Measurements from ENCODE around the gene UEVLD. TPM values are rescaled to one million over a fixed set of nuclear protein-coding genes. Genes with fewer than 3 reads are reported as not detected.

The UEVLD gene
- total RNA-seq, 1 donor from 2014 or later = 9.2 TPM

- no peak overlapping the region for H3K27ac Mint-ChIP-seq (ENCODE audit: unreplicated experiment)
- TF ChIP-seq CTCF (IDR thresholded peaks at IDR 0.05; ENCODE audit: partially characterized antibody, unreplicated experiment) = no peak
These were observed 35.6 kb upstream of the UEVLD start for GRCh38 chr11:18624161-18624560.

GRCh38 chr11:18623707-18624106 is 35.2 kb upstream of the UEVLD start:
- TF ChIP-seq CTCF (IDR thresholded peaks at IDR 0.05; ENCODE audit: partially characterized antibody, unreplicated experiment) = no peak
- H3K4me3 Mint-ChIP-seq (ENCODE audit: unreplicated experiment) = no peak overlapping the region
- no peaks in the 10 kb centered on the region for H3K9me3 Mint-ChIP-seq (ENCODE audit: unreplicated experiment)
- no peaks in the 10 kb centered on the region for H3K36me3 Mint-ChIP-seq (ENCODE audit: unreplicated experiment)
- DNase-seq = no peak
- H3K27ac Mint-ChIP-seq (ENCODE audit: unreplicated experiment) = no peak overlapping the region
- no peaks in the 10 kb centered on the region for H3K27me3 Mint-ChIP-seq (ENCODE audit: unreplicated experiment)
- H3K4me1 Mint-ChIP-seq (ENCODE audit: low read depth, unreplicated experiment) = no peaks in the 10 kb centered on the region

More at GRCh38 chr11:18624161-18624560, 35.6 kb upstream of the UEVLD start:
- Mint-ChIP-seq H3K27me3 (ENCODE audit: unreplicated experiment) (no peaks in the 10 kb centered on the region), H3K4me3 (ENCODE audit: unreplicated experiment) (no peak overlapping the region), H3K36me3 (ENCODE audit: unreplicated experiment) (no peaks in the 10 kb centered on the region), H3K4me1 (ENCODE audit: low read depth, unreplicated experiment) (no peaks in the 10 kb centered on the region), H3K9me3 (ENCODE audit: unreplicated experiment) (no peaks in the 10 kb centered on the region)
- no peak for DNase-seq

GRCh38 chr11:18618342-18619025 is 29.9 kb upstream of the UEVLD start:
- no peaks in the 10 kb centered on the region for H3K36me3 Mint-ChIP-seq (ENCODE audit: unreplicated experiment)
- no peaks in the 10 kb centered on the region for H3K27me3 Mint-ChIP-seq (ENCODE audit: unreplicated experiment)
- no peak overlapping the region for H3K27ac Mint-ChIP-seq (ENCODE audit: unreplicated experiment)
- no peak overlapping the region for H3K4me3 Mint-ChIP-seq (ENCODE audit: unreplicated experiment)
- no peak for TF ChIP-seq CTCF (IDR thresholded peaks at IDR 0.05; ENCODE audit: partially characterized antibody, unreplicated experiment)
- no peak for DNase-seq
- no peaks in the 10 kb centered on the region for H3K9me3 Mint-ChIP-seq (ENCODE audit: unreplicated experiment)
- H3K4me1 Mint-ChIP-seq (ENCODE audit: low read depth, unreplicated experiment) = no peaks in the 10 kb centered on the region

GRCh38 chr11:18617688-18618341 is 29.3 kb upstream of the UEVLD start:
- H3K9me3 Mint-ChIP-seq (ENCODE audit: unreplicated experiment) = no peaks in the 10 kb centered on the region
- no peaks in the 10 kb centered on the region for H3K27me3 Mint-ChIP-seq (ENCODE audit: unreplicated experiment)
- no peak for TF ChIP-seq CTCF (IDR thresholded peaks at IDR 0.05; ENCODE audit: partially characterized antibody, unreplicated experiment)
- H3K27ac Mint-ChIP-seq (ENCODE audit: unreplicated experiment) = no peak overlapping the region
- H3K4me3 Mint-ChIP-seq (ENCODE audit: unreplicated experiment) = no peak overlapping the region
- no peaks in the 10 kb centered on the region for H3K36me3 Mint-ChIP-seq (ENCODE audit: unreplicated experiment)
- DNase-seq = no peak
- no peaks in the 10 kb centered on the region for H3K4me1 Mint-ChIP-seq (ENCODE audit: low read depth, unreplicated experiment)
